ENCODE results near the gene CCDC68.
A peak's percentile ranks its signal among the peaks of the same experiment; 100 is the strongest.

Gene CCDC68

DNA sequence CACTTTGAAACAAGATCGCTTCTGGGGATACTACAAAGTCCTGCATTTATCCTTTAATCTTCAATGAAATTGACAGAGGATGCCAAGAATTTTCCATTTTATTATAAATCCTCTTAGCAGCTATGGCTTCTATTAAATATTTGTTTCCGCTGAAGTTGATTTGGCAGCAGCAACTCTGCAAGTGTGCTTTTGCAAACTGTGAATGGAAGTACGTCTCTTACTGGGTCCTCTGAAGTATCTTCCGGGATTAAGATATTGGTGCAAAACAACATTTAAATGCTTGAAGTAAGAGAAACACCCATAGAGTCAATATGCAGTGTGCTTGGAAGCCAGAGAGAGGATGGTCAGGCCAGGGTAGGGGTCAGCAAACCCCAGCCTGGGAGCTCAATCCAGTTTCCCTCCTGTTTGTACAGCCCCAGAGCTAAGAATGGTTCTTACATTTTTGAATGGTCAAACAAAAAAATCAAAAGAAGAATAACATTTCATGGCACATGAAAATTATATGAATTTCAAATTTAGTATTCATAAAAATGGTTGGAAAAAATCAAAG is 13.6 kb downstream of the CCDC68 start:
- H3K27ac ChIP-seq (ENCODE audit: low read depth, low read length) = peak overlapping the region; percentile 78
- no peaks in the 10 kb centered on the region for H3K36me3 ChIP-seq (ENCODE audit: insufficient read depth, low read length)
- H3K79me2 ChIP-seq (ENCODE audit: control insufficient read depth, insufficient read depth, low read length, unreplicated experiment) = no peaks in the 10 kb centered on the region
- peaks cover 16% of the 10 kb centered on the region for H3K4me1 ChIP-seq (ENCODE audit: control insufficient read depth, insufficient read depth, low read length, unreplicated experiment)
- peak overlapping the region; percentile 76 for H2AFZ ChIP-seq (ENCODE audit: low read length, unreplicated experiment)
- no peaks in the 10 kb centered on the region for H3K27me3 ChIP-seq (ENCODE audit: insufficient read depth, low read length)
- H3K4me3 ChIP-seq (ENCODE audit: low read depth, low read length) = peak overlapping the region; percentile 70

DNA sequence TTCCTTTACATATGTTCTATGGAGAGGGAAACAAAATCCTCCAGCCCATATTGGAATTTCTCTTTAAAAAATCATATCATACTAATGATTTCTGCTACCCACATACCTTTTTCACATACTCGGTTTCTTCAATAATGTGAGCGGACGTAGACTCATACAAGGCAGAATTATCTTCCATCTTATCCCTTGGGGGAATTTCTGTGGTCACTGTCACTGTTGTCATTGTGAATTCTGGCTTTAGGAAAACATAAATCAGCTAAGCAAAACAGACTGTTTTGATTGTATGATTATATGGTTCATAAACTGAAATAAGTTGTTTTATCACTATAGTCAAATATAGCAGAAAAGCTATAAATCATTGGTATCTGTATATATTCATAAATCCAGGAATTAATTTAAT is 16.7 kb downstream of the CCDC68 start:
- H3K79me2 ChIP-seq (ENCODE audit: control insufficient read depth, insufficient read depth, low read length, unreplicated experiment) = no peaks in the 10 kb centered on the region
- peaks cover 16% of the 10 kb centered on the region for H3K4me1 ChIP-seq (ENCODE audit: control insufficient read depth, insufficient read depth, low read length, unreplicated experiment)
- no peak overlapping the region for H3K27ac ChIP-seq (ENCODE audit: low read depth, low read length)
- no peaks in the 10 kb centered on the region for H3K27me3 ChIP-seq (ENCODE audit: insufficient read depth, low read length)
- no peaks in the 10 kb centered on the region for H3K36me3 ChIP-seq (ENCODE audit: insufficient read depth, low read length)
- H3K4me3 ChIP-seq (ENCODE audit: low read depth, low read length) = no peak overlapping the region
- no peak overlapping the region for H2AFZ ChIP-seq (ENCODE audit: low read length, unreplicated experiment)

DNA sequence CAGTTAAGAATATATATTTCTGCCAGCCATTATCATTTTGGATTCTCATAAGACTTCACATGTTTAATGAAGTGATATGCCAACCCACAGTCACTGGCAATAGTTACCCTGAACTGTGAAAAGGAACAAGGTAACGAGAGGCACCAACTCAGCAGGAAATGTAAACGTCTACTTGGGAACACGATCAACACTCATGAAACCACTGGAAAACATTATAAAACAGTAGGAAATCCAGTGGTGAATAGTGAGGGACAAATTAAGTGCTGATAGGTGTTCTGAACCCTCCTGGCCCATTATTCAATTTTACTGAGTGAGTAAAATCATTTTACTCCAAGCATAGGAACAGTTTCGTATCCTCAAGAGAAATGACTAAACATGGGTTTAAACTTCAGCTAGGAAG is 17.1 kb downstream of the CCDC68 start:
- H3K79me2 ChIP-seq (ENCODE audit: control insufficient read depth, insufficient read depth, low read length, unreplicated experiment) = no peaks in the 10 kb centered on the region
- peaks cover 14% of the 10 kb centered on the region for H3K4me1 ChIP-seq (ENCODE audit: control insufficient read depth, insufficient read depth, low read length, unreplicated experiment)
- H3K27me3 ChIP-seq (ENCODE audit: insufficient read depth, low read length) = no peaks in the 10 kb centered on the region
- H3K27ac ChIP-seq (ENCODE audit: low read depth, low read length) = no peak overlapping the region
- H3K4me3 ChIP-seq (ENCODE audit: low read depth, low read length) = no peak overlapping the region
- H2AFZ ChIP-seq (ENCODE audit: low read length, unreplicated experiment) = no peak overlapping the region
- H3K36me3 ChIP-seq (ENCODE audit: insufficient read depth, low read length) = no peaks in the 10 kb centered on the region

DNA sequence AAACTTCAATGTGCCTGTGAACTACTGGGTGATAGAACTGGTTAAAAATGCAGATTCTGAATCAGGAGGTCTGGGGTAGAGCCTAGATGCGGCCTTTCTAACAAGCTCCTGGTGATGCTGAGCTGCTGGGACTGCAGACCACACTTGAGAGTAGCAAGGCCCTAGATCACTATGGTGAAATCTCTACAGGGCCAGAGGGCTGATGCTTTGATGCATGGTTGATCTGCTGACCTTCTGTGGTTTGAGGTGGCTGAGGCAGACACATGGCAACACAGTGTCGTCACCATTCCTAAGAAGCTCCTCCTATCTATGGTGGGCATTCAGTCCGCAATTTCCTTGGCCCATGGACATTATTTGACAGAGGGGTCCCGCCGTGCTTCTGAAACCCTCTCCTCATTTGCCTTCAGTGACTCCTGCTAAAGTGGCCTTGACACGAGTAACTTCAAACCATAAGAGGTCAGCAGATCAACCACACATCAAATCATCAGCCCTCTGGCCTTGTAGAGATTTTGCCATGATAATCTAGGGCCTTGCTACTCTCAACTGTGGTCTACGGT is 19.8 kb downstream of the CCDC68 start:
- Histone ChIP-seq H3K4me3 (ENCODE audit: low read depth, low read length) (no peak overlapping the region), H3K4me1 (ENCODE audit: control insufficient read depth, insufficient read depth, low read length, unreplicated experiment) (no peaks in the 10 kb centered on the region), H3K79me2 (ENCODE audit: control insufficient read depth, insufficient read depth, low read length, unreplicated experiment) (no peaks in the 10 kb centered on the region), H3K27me3 (ENCODE audit: insufficient read depth, low read length) (no peaks in the 10 kb centered on the region), H3K27ac (ENCODE audit: low read depth, low read length) (no peak overlapping the region), H2AFZ (ENCODE audit: low read length, unreplicated experiment) (no peak overlapping the region), H3K36me3 (ENCODE audit: insufficient read depth, low read length) (no peaks in the 10 kb centered on the region)

DNA sequence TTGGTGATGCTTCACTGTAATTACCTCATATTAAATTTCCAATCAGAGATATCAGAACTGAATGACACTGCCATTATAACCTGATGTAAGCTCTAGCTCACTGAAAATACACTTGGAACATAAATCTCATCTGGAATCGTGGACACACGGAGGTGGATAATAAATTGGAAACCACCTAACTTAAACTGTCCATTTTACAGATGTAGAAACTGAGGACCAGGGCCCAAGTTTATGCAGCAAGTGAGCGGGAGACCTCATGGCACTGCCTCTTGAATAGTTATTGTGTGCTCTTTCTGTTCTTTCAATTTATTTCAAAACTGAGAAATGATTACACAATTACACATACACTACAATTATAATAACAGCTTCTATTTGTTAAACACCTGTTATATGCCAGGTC is 20.8 kb downstream of the CCDC68 start:
- no peak overlapping the region for H3K4me3 ChIP-seq (ENCODE audit: low read depth, low read length)
- no peaks in the 10 kb centered on the region for H3K36me3 ChIP-seq (ENCODE audit: insufficient read depth, low read length)
- no peak overlapping the region for H3K27ac ChIP-seq (ENCODE audit: low read depth, low read length)
- no peaks in the 10 kb centered on the region for H3K27me3 ChIP-seq (ENCODE audit: insufficient read depth, low read length)
- no peaks in the 10 kb centered on the region for H3K4me1 ChIP-seq (ENCODE audit: control insufficient read depth, insufficient read depth, low read length, unreplicated experiment)
- H2AFZ ChIP-seq (ENCODE audit: low read length, unreplicated experiment) = no peak overlapping the region
- H3K79me2 ChIP-seq (ENCODE audit: control insufficient read depth, insufficient read depth, low read length, unreplicated experiment) = no peaks in the 10 kb centered on the region

DNA sequence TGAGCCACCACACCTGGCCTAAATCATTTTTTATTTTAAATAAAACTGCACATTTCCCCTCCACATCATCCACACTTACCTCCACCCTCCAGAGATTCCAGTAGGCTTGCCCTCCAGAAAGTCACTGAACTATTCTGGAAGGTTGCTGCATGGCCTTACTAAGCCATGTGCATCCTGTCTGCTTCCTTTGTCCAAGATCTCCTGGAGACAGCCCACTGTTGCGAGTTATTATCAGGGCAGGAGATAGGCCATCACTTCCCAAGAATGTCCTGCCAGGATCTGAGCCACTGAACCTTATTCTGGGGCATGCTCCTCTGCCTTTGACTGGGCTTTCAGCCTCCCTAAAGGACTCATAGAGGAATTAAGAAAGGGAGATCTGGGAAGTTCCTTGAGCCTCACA is 26.8 kb downstream of the CCDC68 start:
- Histone ChIP-seq H3K36me3 (ENCODE audit: insufficient read depth, low read length) (no peaks in the 10 kb centered on the region), H3K4me1 (ENCODE audit: control insufficient read depth, insufficient read depth, low read length, unreplicated experiment) (peaks cover 9% of the 10 kb centered on the region), H3K27ac (ENCODE audit: low read depth, low read length) (no peak overlapping the region), H3K79me2 (ENCODE audit: control insufficient read depth, insufficient read depth, low read length, unreplicated experiment) (no peaks in the 10 kb centered on the region), H3K27me3 (ENCODE audit: insufficient read depth, low read length) (no peaks in the 10 kb centered on the region), H3K4me3 (ENCODE audit: low read depth, low read length) (no peak overlapping the region), H2AFZ (ENCODE audit: low read length, unreplicated experiment) (no peak overlapping the region)

DNA sequence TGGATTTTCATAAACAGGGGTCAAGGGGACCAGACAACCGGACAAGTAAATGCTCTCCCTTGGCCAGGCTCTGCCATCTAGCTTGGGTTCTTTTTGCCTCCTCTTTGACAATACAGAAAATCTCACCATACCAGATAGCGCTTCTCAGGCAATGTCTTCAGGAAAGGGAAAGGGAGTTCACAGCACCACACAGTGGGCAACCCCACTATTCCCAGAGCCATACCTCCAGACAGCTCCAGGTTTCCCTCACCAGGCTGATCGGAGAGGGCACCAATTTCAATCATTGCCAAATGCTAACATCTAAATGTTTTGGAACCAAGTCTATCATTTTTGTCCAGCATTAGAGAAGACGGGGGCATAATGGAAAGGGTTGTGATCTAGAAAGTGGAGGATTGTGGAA is 28.1 kb downstream of the CCDC68 start:
- Histone ChIP-seq H3K27ac (ENCODE audit: low read depth, low read length) (no peak overlapping the region), H3K4me3 (ENCODE audit: low read depth, low read length) (no peak overlapping the region), H3K27me3 (ENCODE audit: insufficient read depth, low read length) (no peaks in the 10 kb centered on the region), H2AFZ (ENCODE audit: low read length, unreplicated experiment) (no peak overlapping the region), H3K4me1 (ENCODE audit: control insufficient read depth, insufficient read depth, low read length, unreplicated experiment) (peaks cover 21% of the 10 kb centered on the region), H3K36me3 (ENCODE audit: insufficient read depth, low read length) (no peaks in the 10 kb centered on the region), H3K79me2 (ENCODE audit: control insufficient read depth, insufficient read depth, low read length, unreplicated experiment) (no peaks in the 10 kb centered on the region)

DNA sequence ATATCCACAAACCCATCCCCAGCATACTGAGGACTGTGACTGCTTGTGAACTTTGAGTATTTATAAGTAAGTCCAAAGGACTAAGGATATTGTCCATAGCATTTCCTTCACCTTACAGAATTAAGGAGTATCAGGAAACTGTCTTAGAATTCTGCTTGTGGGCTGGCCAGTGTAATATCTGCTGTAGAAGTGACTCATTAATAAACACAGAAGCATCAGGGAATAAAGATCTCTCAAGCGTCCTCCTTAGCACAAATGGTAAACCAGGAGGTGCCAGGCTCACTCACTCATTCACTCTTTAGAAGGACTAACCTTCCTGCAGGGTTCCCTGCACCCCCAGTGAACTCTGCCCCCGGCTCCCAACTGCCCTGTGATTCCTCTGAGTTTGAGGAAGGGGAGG is 31.0 kb downstream of the CCDC68 start:
- Histone ChIP-seq H3K4me1 (ENCODE audit: control insufficient read depth, insufficient read depth, low read length, unreplicated experiment) (peaks cover 41% of the 10 kb centered on the region), H2AFZ (ENCODE audit: low read length, unreplicated experiment) (no peak overlapping the region), H3K4me3 (ENCODE audit: low read depth, low read length) (no peak overlapping the region), H3K36me3 (ENCODE audit: insufficient read depth, low read length) (no peaks in the 10 kb centered on the region), H3K27ac (ENCODE audit: low read depth, low read length) (no peak overlapping the region), H3K27me3 (ENCODE audit: insufficient read depth, low read length) (no peaks in the 10 kb centered on the region), H3K79me2 (ENCODE audit: control insufficient read depth, insufficient read depth, low read length, unreplicated experiment) (no peaks in the 10 kb centered on the region)

DNA sequence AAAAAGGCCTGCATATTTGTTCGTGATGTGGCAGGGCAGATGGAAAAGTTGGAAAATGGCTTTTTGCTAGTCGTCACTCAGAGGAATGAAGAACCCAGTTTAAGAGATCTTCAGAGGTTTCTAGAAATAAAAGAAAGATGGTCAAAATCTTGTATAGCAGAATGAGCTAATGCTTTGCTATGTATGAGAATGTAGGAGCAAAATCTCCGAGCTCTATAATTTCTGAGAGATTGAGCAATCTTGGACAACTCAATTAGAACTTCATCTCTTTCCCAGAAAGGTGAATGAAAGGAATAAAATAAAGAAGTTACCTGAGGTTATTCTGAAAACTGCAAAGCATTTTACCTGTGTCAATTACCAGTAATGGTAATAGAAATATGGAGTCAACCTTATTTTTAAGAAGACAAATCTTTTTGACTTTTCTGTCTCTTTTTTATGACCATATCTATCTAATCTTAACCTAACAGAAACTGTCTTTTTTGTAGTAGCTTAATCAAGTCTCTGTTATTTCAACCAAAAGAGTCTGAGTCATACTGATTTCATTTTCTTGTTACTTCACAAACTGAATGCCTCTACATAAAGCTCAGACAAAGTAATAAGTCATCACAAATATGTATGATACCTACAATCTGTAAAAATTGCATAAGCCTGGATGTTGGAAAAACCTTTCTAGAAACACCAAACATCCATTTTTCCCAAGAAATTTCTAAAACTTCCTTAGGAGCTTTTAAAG is 32.5 kb downstream of the CCDC68 start:
- H3K4me1 ChIP-seq (ENCODE audit: control insufficient read depth, insufficient read depth, low read length, unreplicated experiment) = peaks cover 41% of the 10 kb centered on the region

DNA sequence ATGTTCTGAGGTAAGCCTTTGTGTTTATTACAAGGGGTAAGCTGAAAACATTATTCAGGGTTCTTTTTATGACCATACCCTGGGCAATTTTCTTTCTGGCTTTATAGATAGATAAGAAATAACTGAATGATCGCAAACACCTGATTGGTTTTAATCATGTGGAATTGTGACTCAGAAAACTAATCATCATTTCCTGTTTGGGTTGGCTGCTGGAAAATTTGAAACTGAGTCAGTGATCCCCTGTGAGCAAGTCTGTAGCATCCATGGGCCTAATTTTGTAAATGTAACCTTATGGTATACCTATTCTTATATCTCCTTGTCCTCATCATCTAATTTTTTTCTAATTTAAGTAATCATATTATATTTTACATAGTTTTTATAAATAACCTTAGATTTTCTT is 34.3 kb downstream of the CCDC68 start:
- Histone ChIP-seq H3K36me3 (ENCODE audit: insufficient read depth, low read length) (no peaks in the 10 kb centered on the region), H3K79me2 (ENCODE audit: control insufficient read depth, insufficient read depth, low read length, unreplicated experiment) (no peaks in the 10 kb centered on the region), H3K4me3 (ENCODE audit: low read depth, low read length) (no peak overlapping the region), H3K27ac (ENCODE audit: low read depth, low read length) (peak overlapping the region; percentile 0; the same call in 1 of the 2 replicates), H3K4me1 (ENCODE audit: control insufficient read depth, insufficient read depth, low read length, unreplicated experiment) (peaks cover 41% of the 10 kb centered on the region), H3K27me3 (ENCODE audit: insufficient read depth, low read length) (no peaks in the 10 kb centered on the region), H2AFZ (ENCODE audit: low read length, unreplicated experiment) (no peak overlapping the region)

More for the DNA sequence above, 32.5 kb downstream of the CCDC68 start:
- Histone ChIP-seq H3K36me3 (ENCODE audit: insufficient read depth, low read length) (no peaks in the 10 kb centered on the region), H3K79me2 (ENCODE audit: control insufficient read depth, insufficient read depth, low read length, unreplicated experiment) (no peaks in the 10 kb centered on the region), H2AFZ (ENCODE audit: low read length, unreplicated experiment) (no peak overlapping the region), H3K27ac (ENCODE audit: low read depth, low read length) (peak overlapping the region; percentile 51), H3K27me3 (ENCODE audit: insufficient read depth, low read length) (no peaks in the 10 kb centered on the region), H3K4me3 (ENCODE audit: low read depth, low read length) (no peak overlapping the region)

DNA sequence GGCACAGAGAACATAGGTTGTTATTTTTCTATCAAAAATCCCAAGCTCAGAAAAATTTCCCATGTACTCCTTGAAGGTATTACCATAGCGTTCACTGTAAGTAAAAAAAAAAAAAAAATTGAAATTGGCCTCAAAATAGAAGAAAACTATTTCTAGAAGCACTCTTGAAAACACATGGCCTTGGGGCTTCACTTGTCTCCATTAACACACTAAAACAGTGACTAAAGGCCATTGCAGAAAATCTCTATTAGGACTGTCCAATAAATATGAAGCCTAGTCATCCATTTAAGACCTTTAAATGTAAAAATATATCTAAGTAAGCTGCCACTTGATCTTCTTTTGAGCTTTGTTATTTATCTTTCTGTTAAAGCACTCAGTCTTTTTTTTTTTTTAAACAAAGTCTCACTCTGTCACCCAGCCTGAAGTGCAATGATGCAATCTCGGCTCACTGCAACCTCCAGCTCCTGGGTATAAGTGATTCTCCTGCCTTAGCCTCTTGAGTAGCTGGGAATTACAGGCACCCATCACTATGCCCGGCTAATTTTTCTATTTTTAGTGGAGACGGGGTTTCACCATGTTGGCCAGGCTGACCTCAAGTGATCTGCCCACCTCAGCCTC is 35.8 kb downstream of the CCDC68 start:
- no peak overlapping the region for H3K27ac ChIP-seq (ENCODE audit: low read depth, low read length)
- no peaks in the 10 kb centered on the region for H3K36me3 ChIP-seq (ENCODE audit: insufficient read depth, low read length)
- peaks cover 39% of the 10 kb centered on the region for H3K4me1 ChIP-seq (ENCODE audit: control insufficient read depth, insufficient read depth, low read length, unreplicated experiment)
- H3K27me3 ChIP-seq (ENCODE audit: insufficient read depth, low read length) = no peaks in the 10 kb centered on the region
- no peak overlapping the region for H3K4me3 ChIP-seq (ENCODE audit: low read depth, low read length)
- H2AFZ ChIP-seq (ENCODE audit: low read length, unreplicated experiment) = no peak overlapping the region
- H3K79me2 ChIP-seq (ENCODE audit: control insufficient read depth, insufficient read depth, low read length, unreplicated experiment) = no peaks in the 10 kb centered on the region
